ENCODE results near the gene AGBL1. TPM values are rescaled to one million over a fixed set of nuclear protein-coding genes. Genes with fewer than 3 reads are reported as not detected.

Gene AGBL1
- total RNA-seq, 1 donor from 2014 or later, result 0.07 TPM

DNA sequence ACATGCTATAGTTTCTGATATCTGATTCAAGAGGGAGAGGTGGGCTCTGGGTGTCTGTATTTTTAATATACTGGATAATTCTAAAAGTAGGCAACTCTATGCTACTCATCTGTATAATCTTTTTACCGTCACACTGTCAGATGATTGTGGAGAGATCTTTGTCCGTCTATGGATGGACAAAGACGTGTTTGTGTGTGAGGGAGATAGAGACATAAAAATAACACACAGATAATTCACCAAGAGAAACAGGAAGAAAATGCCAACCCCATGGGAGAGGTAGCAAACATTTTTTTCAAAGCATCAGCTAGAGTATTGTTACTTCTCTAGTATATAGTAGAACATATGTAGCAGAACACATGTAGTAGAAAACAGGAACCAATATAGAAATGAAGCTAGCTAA, 346.1 kb downstream of the AGBL1 start:
- no peak for DNase-seq (ENCODE audit: extremely low spot score, unreplicated experiment)
- H3K36me3 Mint-ChIP-seq, result no peaks in the 10 kb centered on the region
- H3K9me3 Mint-ChIP-seq, result peaks cover 6% of the 10 kb centered on the region
- no peak overlapping the region for H3K4me3 Mint-ChIP-seq
- H3K4me1 Mint-ChIP-seq (ENCODE audit: unreplicated experiment), result no peaks in the 10 kb centered on the region
- no peak overlapping the region for H3K27ac Mint-ChIP-seq
- TF ChIP-seq, protein P1, sequence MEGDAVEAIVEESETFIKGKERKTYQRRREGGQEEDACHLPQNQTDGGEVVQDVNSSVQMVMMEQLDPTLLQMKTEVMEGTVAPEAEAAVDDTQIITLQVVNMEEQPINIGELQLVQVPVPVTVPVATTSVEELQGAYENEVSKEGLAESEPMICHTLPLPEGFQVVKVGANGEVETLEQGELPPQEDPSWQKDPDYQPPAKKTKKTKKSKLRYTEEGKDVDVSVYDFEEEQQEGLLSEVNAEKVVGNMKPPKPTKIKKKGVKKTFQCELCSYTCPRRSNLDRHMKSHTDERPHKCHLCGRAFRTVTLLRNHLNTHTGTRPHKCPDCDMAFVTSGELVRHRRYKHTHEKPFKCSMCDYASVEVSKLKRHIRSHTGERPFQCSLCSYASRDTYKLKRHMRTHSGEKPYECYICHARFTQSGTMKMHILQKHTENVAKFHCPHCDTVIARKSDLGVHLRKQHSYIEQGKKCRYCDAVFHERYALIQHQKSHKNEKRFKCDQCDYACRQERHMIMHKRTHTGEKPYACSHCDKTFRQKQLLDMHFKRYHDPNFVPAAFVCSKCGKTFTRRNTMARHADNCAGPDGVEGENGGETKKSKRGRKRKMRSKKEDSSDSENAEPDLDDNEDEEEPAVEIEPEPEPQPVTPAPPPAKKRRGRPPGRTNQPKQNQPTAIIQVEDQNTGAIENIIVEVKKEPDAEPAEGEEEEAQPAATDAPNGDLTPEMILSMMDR (conservative IDR thresholded peaks at IDR 0.05), result no peak
- H3K27me3 Mint-ChIP-seq, result peaks cover 5% of the 10 kb centered on the region

DNA sequence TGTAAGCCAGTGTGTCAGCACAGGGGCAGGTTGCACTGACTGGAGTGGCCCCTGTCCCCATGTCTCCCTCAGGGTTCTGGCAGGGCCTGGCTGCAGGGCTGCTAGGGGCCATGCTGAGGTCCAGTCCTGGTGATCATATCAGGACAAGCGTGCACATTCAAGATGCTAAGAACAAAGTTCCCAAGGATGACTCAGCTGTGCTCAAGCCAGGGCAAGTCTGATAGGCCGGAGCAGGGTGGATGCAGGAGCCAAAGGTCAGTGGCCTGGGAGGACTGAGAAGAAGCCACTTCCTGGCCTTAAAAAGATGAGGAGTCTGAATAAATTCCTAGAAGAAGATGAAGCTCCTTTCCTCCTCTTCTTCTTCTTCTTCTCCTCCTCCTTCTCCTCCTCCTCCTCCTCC, 353.2 kb downstream of the AGBL1 start:
- Mint-ChIP-seq H3K4me3 (no peak overlapping the region), H3K9me3 (no peaks in the 10 kb centered on the region)
- no peak for DNase-seq (ENCODE audit: extremely low spot score, unreplicated experiment)

DNA sequence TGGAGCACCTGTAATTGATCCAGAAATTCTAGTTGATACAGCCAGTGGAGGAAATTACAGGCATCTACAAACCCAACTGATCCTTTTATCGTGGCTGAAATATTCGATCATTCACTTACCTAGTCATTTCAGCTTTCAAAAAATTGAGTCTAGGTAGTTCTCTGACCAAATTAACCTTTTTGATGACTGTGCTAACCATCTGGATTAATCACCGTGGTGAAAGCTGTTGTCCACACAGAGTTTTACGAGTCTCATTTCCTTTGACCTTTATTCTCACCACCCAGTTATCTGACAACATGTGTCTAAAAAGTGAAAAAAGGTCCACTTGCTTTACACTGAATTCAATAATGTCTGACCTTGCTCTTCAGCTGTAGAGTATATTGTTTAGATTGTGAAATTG, 354.3 kb downstream of the AGBL1 start:
- Mint-ChIP-seq H3K27ac (no peak overlapping the region), H3K9me3 (no peaks in the 10 kb centered on the region), H3K27me3 (peaks cover 11% of the 10 kb centered on the region), H3K4me1 (ENCODE audit: unreplicated experiment) (no peaks in the 10 kb centered on the region), H3K36me3 (no peaks in the 10 kb centered on the region), H3K4me3 (no peak overlapping the region)
- TF ChIP-seq, protein P1 (conservative IDR thresholded peaks at IDR 0.05), result no peak
- no peak for DNase-seq (ENCODE audit: extremely low spot score, unreplicated experiment)

More for the DNA sequence above, 353.2 kb downstream of the AGBL1 start:
- Mint-ChIP-seq H3K27ac (no peak overlapping the region), H3K36me3 (no peaks in the 10 kb centered on the region), H3K4me1 (ENCODE audit: unreplicated experiment) (no peaks in the 10 kb centered on the region), H3K27me3 (peaks cover 11% of the 10 kb centered on the region)
- TF ChIP-seq, protein P1 (conservative IDR thresholded peaks at IDR 0.05), result no peak

DNA sequence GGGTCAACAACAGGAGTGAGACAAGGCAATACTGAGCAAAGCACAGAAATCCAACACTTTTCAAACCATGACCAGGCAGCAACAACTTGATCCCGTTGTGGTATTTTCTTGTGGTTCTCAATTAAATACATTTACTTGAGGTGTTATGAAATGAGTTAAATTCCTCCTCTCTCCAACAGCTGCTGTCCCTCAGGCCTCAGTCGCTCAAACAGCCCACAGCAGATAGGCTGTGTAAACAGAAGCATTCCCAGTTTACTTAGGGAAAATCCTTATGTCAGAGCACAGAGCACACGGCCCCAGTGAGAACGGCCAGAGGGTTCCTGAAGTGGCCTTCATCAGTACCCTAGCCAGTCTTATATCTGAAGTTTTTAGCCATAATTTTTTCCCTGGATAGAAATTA, 359.9 kb downstream of the AGBL1 start:
- H3K9me3 Mint-ChIP-seq, result no peaks in the 10 kb centered on the region
- H3K36me3 Mint-ChIP-seq, result no peaks in the 10 kb centered on the region
- H3K4me1 Mint-ChIP-seq (ENCODE audit: unreplicated experiment), result no peaks in the 10 kb centered on the region
- TF ChIP-seq, protein P1 (conservative IDR thresholded peaks at IDR 0.05), result no peak
- peaks cover 14% of the 10 kb centered on the region for H3K27me3 Mint-ChIP-seq
- no peak overlapping the region for H3K4me3 Mint-ChIP-seq
- DNase-seq (ENCODE audit: extremely low spot score, unreplicated experiment), result no peak
- H3K27ac Mint-ChIP-seq, result no peak overlapping the region

DNA sequence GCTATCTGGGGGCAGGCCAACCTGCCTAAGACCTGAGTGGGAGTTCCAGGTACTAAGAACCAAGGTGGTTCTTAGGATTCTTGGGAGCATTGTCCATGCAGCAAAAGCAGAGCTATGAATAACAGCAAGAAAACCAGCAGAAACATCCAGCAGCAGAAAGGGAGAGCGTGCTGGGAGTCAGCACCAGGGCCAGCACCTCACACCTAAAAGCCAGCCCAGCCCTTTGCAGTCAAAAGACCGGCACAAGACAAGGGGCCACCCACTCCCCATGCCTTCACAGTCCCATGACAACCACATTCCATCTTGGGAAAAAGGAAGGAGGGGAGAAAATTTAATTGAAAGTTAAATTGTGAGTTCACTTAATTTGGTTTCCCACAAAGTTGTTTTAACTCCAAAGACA, 364.9 kb downstream of the AGBL1 start:
- H3K9me3 Mint-ChIP-seq, result no peaks in the 10 kb centered on the region
- H3K27ac Mint-ChIP-seq, result no peak overlapping the region
- no peak overlapping the region for H3K4me3 Mint-ChIP-seq
- no peak for DNase-seq (ENCODE audit: extremely low spot score, unreplicated experiment)
- H3K36me3 Mint-ChIP-seq, result no peaks in the 10 kb centered on the region
- H3K27me3 Mint-ChIP-seq, result peaks cover 25% of the 10 kb centered on the region
- TF ChIP-seq, protein P1 (conservative IDR thresholded peaks at IDR 0.05), result no peak
- no peaks in the 10 kb centered on the region for H3K4me1 Mint-ChIP-seq (ENCODE audit: unreplicated experiment)

All from type B pancreatic cell (in vitro differentiated cells).